ENCODE measurements around the gene AP2A2.

AP2A2 gene

GRCh38 chr11:1024597-1025409, 99.1 kb downstream of the AP2A2 start:
- in situ Hi-C loops (cut with HindIII; ENCODE audit: low sequenced_read_pairs): no loop called here

GRCh38 chr11:1025410-1026162, 99.9 kb downstream of the AP2A2 start:
- in situ Hi-C loops (cut with HindIII; ENCODE audit: low sequenced_read_pairs): no loop called here

More at GRCh38 chr11:1024597-1025409, 99.1 kb downstream of the AP2A2 start:
- no peak for TF ChIP-seq CTCF (IDR thresholded peaks at IDR 0.05; ENCODE audit: low read depth, low read length)
- H3K4me3 ChIP-seq (ENCODE audit: low read depth, low read length): no peak overlapping the region
- no peak for DNase-seq (ENCODE audit: low read depth, low spot score)

GRCh38 chr11:1026163-1026450, 100.4 kb downstream of the AP2A2 start:
- no peak for DNase-seq (ENCODE audit: low read depth, low spot score)
- H3K4me3 ChIP-seq (ENCODE audit: low read depth, low read length): no peak overlapping the region
- no peak for TF ChIP-seq CTCF (IDR thresholded peaks at IDR 0.05; ENCODE audit: low read depth, low read length)
- in situ Hi-C loops (cut with HindIII; ENCODE audit: low sequenced_read_pairs): no loop called here

More at GRCh38 chr11:1025410-1026162, 99.9 kb downstream of the AP2A2 start:
- no peak overlapping the region for H3K4me3 ChIP-seq (ENCODE audit: low read depth, low read length)
- no peak for TF ChIP-seq CTCF (IDR thresholded peaks at IDR 0.05; ENCODE audit: low read depth, low read length)
- DNase-seq (ENCODE audit: low read depth, low spot score): no peak

- no peak for TF ChIP-seq CTCF (IDR thresholded peaks at IDR 0.05; ENCODE audit: low read depth, low read length)
- in situ Hi-C loops (cut with HindIII; ENCODE audit: low sequenced_read_pairs): no loop called here
- H3K4me3 ChIP-seq (ENCODE audit: low read depth, low read length): no peak overlapping the region
- DNase-seq (ENCODE audit: low read depth, low spot score): no peak
Observed at GRCh38 chr11:1026641-1027482, 101.2 kb downstream of the AP2A2 start.

- DNase-seq (ENCODE audit: low read depth, low spot score): no peak
- in situ Hi-C loops (cut with HindIII; ENCODE audit: low sequenced_read_pairs): no loop called here
- no peak overlapping the region for H3K4me3 ChIP-seq (ENCODE audit: low read depth, low read length)
- TF ChIP-seq CTCF (IDR thresholded peaks at IDR 0.05; ENCODE audit: low read depth, low read length): no peak
Observed at GRCh38 chr11:1027483-1028290, 102.0 kb downstream of the AP2A2 start.

GRCh38 chr11:1028291-1028540, 102.5 kb downstream of the AP2A2 start:
- no peak for DNase-seq (ENCODE audit: low read depth, low spot score)
- no peak overlapping the region for H3K4me3 ChIP-seq (ENCODE audit: low read depth, low read length)
- in situ Hi-C loops (cut with HindIII; ENCODE audit: low sequenced_read_pairs): no loop called here
- no peak for TF ChIP-seq CTCF (IDR thresholded peaks at IDR 0.05; ENCODE audit: low read depth, low read length)

Data from astrocyte of the spinal cord (primary cell).